ENCODE data around the gene MYH1. TPM values are rescaled to one million over a fixed set of nuclear protein-coding genes. Genes with fewer than 3 reads are reported as not detected.

MYH1 gene
- total and polyA plus RNA-seq, 2 donors (not counting 3 experiments of a cell fraction or from before 2014, with no cell fraction given): not detected

GRCh38 chr17:10523064-10523463 lies 4.7 kb upstream of the MYH1 start:
- no peaks in the 10 kb centered on the region for H4K20me1 ChIP-seq (replicated peaks; ENCODE audit: control insufficient read depth, extremely low read depth, insufficient read depth, low read length)
- POLR2A ChIA-PET: no interaction called here
- no peak for FAIRE-seq
- no peaks in the 10 kb centered on the region for H3K9me3 ChIP-seq (replicated peaks; ENCODE audit: control insufficient read depth, insufficient read depth, low read length)
- no TSS peak for BruUV-seq (replicated peaks)
- no peaks in the 10 kb centered on the region for H3K36me3 ChIP-seq (ENCODE audit: control insufficient read depth in 2 of 2, extremely low read depth in 1 of 2, insufficient read depth in 2 of 2, low read length in 2 of 2)
- TF ChIP-seq, protein P1, sequence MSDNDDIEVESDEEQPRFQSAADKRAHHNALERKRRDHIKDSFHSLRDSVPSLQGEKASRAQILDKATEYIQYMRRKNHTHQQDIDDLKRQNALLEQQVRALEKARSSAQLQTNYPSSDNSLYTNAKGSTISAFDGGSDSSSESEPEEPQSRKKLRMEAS (IDR thresholded peaks at IDR 0.05; ENCODE audit: insufficient read depth, insufficient read length): no peak
- H3K4me1 ChIP-seq (ENCODE audit: control insufficient read depth, extremely low read depth, insufficient read depth, low read length): no peaks in the 10 kb centered on the region
- CTCF ChIA-PET: no interaction called here
- no peak overlapping the region for H3K27ac ChIP-seq (ENCODE audit: insufficient read depth, low read depth, low read length)
- no peak overlapping the region for H2AFZ ChIP-seq (ENCODE audit: low read depth, low read length)
- no peak overlapping the region for H3K4me3 ChIP-seq (replicated peaks in 1 of 3; ENCODE audit: insufficient read depth in 1 of 3, low read depth in 1 of 3, low read length in 3 of 3)
- intact Hi-C loops (cut with micrococcal nuclease): no loop called here
- dilution Hi-C loops (cut with MboI; ENCODE audit: extremely low pct_ligation_motif_present, low sequenced_read_pairs): no loop called here
- DNase-seq (ENCODE audit: low read depth, low spot score): no peak
- no peak overlapping the region for H3K4me2 ChIP-seq (ENCODE audit: insufficient read depth, low read length)
- no peak overlapping the region for H3K9ac ChIP-seq (replicated peaks; ENCODE audit: extremely low read depth, insufficient read depth, low read length)
- no peaks in the 10 kb centered on the region for H3K27me3 ChIP-seq (ENCODE audit: control insufficient read depth in 2 of 2, insufficient read depth in 2 of 2, low read length in 2 of 2)
- H3K9me1 ChIP-seq (replicated peaks; ENCODE audit: control insufficient read depth, extremely low read depth, insufficient read depth, low read length): no peaks in the 10 kb centered on the region
- no peaks in the 10 kb centered on the region for H3K79me2 ChIP-seq (ENCODE audit: control insufficient read depth, insufficient read depth, low read length)

- H3K9ac ChIP-seq (replicated peaks; ENCODE audit: extremely low read depth, insufficient read depth, low read length): no peak overlapping the region
- TF ChIP-seq POLR2A (IDR thresholded peaks at IDR 0.05; ENCODE audit: low read depth, low read length): no peak
- no peak for TF ChIP-seq JUN (IDR thresholded peaks at IDR 0.05; ENCODE audit: borderline replicate concordance, insufficient read depth, insufficient read length, low read depth)
- TF ChIP-seq FOS (IDR thresholded peaks at IDR 0.05; ENCODE audit: borderline replicate concordance, insufficient read depth, low read length): no peak
- no peak for TF ChIP-seq POLR2AphosphoS5 (IDR thresholded peaks at IDR 0.05; ENCODE audit: insufficient read depth, low read depth, low read length)
- TF ChIP-seq MYC (IDR thresholded peaks at IDR 0.05; ENCODE audit: low read depth, low read length): no peak
- TF ChIP-seq EZH2 (IDR thresholded peaks at IDR 0.05; ENCODE audit: borderline replicate concordance, low read depth, low read length, severe bottlenecking): no peak
- no peak for TF ChIP-seq GATA2 (IDR thresholded peaks at IDR 0.05; ENCODE audit: insufficient read depth, insufficient read length, low read depth, low read length)
- TF ChIP-seq, protein P1 (IDR thresholded peaks at IDR 0.05; ENCODE audit: insufficient read depth, insufficient read length): no peak
- TF ChIP-seq CTCF (IDR thresholded peaks at IDR 0.05; ENCODE audit: extremely low read depth in 1 of 2, insufficient read depth in 1 of 2, low read depth in 1 of 2, low read length in 2 of 2): no peak
- no peaks in the 10 kb centered on the region for H3K79me2 ChIP-seq (ENCODE audit: control insufficient read depth, insufficient read depth, low read length)
- no peak overlapping the region for H2AFZ ChIP-seq (ENCODE audit: low read depth, low read length)
- H3K4me2 ChIP-seq (ENCODE audit: insufficient read depth, low read length): no peak overlapping the region
- no peaks in the 10 kb centered on the region for H4K20me1 ChIP-seq (replicated peaks; ENCODE audit: control insufficient read depth, extremely low read depth, insufficient read depth, low read length)
- no peaks in the 10 kb centered on the region for H3K36me3 ChIP-seq (ENCODE audit: control insufficient read depth in 2 of 2, extremely low read depth in 1 of 2, insufficient read depth in 2 of 2, low read length in 2 of 2)
- no peak overlapping the region for H3K4me3 ChIP-seq (replicated peaks in 1 of 3; ENCODE audit: insufficient read depth in 1 of 3, low read depth in 1 of 3, low read length in 3 of 3)
- no peak overlapping the region for H3K27ac ChIP-seq (ENCODE audit: insufficient read depth, low read depth, low read length)
- no peaks in the 10 kb centered on the region for H3K9me3 ChIP-seq (replicated peaks; ENCODE audit: control insufficient read depth, insufficient read depth, low read length)
- H3K27me3 ChIP-seq (ENCODE audit: control insufficient read depth in 2 of 2, insufficient read depth in 2 of 2, low read length in 2 of 2): no peaks in the 10 kb centered on the region
- BruUV-seq (replicated peaks): no TSS peak
- ChIA-PET CTCF (no interaction called here), POLR2A (no interaction called here)
- dilution Hi-C loops (cut with MboI; ENCODE audit: extremely low pct_ligation_motif_present, low sequenced_read_pairs) (no loop called here), intact Hi-C loops (cut with micrococcal nuclease) (no loop called here)
- no peaks in the 10 kb centered on the region for H3K9me1 ChIP-seq (replicated peaks; ENCODE audit: control insufficient read depth, extremely low read depth, insufficient read depth, low read length)
- no peaks in the 10 kb centered on the region for H3K4me1 ChIP-seq (ENCODE audit: control insufficient read depth, extremely low read depth, insufficient read depth, low read length)
- DNase-seq (ENCODE audit: low read depth, low spot score) (no peak), FAIRE-seq (no peak)
Observed at GRCh38 chr17:10521949-10522348, 3.6 kb upstream of the MYH1 start.
